Chondrocyte (in vitro differentiated cells): ENCODE data around the gene RNF121. TPM values are rescaled to one million over a fixed set of nuclear protein-coding genes. Genes with fewer than 3 reads are reported as not detected.

Source experiments
- DNase-seq: peaks from one replicate; pipeline ENCODE4 v3.0.0; 2021; ENCODE audit warnings: mixed read lengths, low spot score
- H3K27ac Mint-ChIP-seq: one replicate; pipeline ENCODE4 v1.8.0; 2021; ENCODE audit warnings: mild to moderate bottlenecking, moderate library complexity, mixed read lengths; ENCODE audit not compliant: unreplicated experiment
- H3K27me3 Mint-ChIP-seq: 2 replicates; pipeline ENCODE4 v1.8.0; 2021; ENCODE audit warnings: low read depth, mixed read lengths
- H3K36me3 Mint-ChIP-seq: 2 replicates; pipeline ENCODE4 v1.8.0; 2021; ENCODE audit warnings: low read depth, mixed read lengths
- H3K4me1 Mint-ChIP-seq: 2 replicates; pipeline ENCODE4 v1.8.0; 2021; ENCODE audit warnings: low read depth, mild to moderate bottlenecking, mixed read lengths
- H3K4me3 Mint-ChIP-seq: one replicate; pipeline ENCODE4 v1.8.0; 2021; ENCODE audit warnings: mild to moderate bottlenecking, moderate library complexity, mixed read lengths; ENCODE audit not compliant: unreplicated experiment
- H3K9me3 Mint-ChIP-seq: 2 replicates; pipeline ENCODE4 v1.8.0; 2021; ENCODE audit warnings: low read depth, mixed read lengths
- total RNA-seq: library from RNA; stranded (reverse); gene quantifications from 3 replicates; pipeline ENCODE4 v1.2.1, GENCODE V29; 2021
- TF ChIP-seq, protein P1 (sequence below): fragments of 200-600 bp; sonication (generic); IDR thresholded peaks from 2 replicates; pipeline ENCODE4 v1.5.0; 2021; ENCODE audit warnings: antibody characterized with exemption, mild to moderate bottlenecking, moderate library complexity

RNF121 gene
- total RNA-seq, 1 donor from 2014 or later = 64.2 TPM

DNA sequence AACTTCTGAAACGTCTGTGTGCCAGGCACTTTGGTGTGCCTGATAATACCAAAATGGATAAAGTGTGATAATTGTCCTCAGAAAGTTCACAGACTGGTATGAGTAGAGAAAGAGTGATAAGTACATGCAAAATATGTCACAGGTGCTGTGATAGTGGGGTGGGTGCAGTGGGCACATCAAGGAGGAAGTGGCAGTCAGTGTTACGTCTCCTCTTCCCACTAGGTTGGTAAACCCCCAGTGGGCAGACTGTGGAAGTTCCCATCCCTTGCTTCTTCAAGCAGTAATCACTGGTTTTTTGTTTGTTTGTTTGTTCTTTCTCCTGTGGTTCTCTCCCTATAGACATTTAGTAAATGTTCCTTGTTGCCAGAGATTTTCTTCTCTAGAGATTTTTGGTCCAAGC lies 5.4 kb downstream of the RNF121 start:
- Mint-ChIP-seq H3K27me3 (no peaks in the 10 kb centered on the region), H3K27ac (peak overlapping the region; percentile 52), H3K9me3 (no peaks in the 10 kb centered on the region), H3K4me3 (no peak overlapping the region), H3K36me3 (peaks cover 4% of the 10 kb centered on the region), H3K4me1 (peaks cover 75% of the 10 kb centered on the region)
- TF ChIP-seq, protein P1, sequence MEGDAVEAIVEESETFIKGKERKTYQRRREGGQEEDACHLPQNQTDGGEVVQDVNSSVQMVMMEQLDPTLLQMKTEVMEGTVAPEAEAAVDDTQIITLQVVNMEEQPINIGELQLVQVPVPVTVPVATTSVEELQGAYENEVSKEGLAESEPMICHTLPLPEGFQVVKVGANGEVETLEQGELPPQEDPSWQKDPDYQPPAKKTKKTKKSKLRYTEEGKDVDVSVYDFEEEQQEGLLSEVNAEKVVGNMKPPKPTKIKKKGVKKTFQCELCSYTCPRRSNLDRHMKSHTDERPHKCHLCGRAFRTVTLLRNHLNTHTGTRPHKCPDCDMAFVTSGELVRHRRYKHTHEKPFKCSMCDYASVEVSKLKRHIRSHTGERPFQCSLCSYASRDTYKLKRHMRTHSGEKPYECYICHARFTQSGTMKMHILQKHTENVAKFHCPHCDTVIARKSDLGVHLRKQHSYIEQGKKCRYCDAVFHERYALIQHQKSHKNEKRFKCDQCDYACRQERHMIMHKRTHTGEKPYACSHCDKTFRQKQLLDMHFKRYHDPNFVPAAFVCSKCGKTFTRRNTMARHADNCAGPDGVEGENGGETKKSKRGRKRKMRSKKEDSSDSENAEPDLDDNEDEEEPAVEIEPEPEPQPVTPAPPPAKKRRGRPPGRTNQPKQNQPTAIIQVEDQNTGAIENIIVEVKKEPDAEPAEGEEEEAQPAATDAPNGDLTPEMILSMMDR = peak; percentile 17
- no peak for DNase-seq

DNA sequence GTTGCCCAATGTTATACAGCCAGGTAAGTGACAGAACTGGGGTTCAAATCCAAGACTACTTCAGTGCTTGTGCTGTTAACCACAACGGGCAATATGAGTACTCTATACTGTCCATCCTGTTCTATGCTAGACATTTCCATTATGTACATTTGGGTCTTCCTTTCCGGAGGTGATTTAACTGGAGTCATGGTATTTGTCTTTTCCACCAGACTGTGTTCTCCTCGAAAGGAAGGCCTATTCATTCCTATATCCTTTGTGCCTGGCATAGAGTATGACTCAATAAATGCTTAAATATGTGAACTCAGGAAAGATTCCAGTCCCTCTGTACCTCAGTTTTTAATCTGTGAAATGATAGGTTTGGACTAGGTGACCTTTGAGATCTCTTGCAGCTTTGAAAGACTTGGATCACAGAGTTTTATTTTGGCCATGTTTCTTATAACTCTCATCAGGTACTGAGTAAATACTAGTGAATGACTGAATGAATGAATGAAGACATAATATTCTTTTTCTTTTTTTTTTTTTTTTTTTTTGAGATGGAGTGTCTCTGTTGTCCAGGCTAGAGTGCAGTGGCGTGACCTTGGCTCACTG lies 6.6 kb downstream of the RNF121 start:
- Mint-ChIP-seq H3K36me3 (peaks cover 4% of the 10 kb centered on the region), H3K27me3 (no peaks in the 10 kb centered on the region), H3K4me3 (no peak overlapping the region), H3K27ac (peak overlapping the region; percentile 27), H3K9me3 (no peaks in the 10 kb centered on the region), H3K4me1 (peaks cover 65% of the 10 kb centered on the region)
- no peak for DNase-seq
- TF ChIP-seq, protein P1 = no peak

DNA sequence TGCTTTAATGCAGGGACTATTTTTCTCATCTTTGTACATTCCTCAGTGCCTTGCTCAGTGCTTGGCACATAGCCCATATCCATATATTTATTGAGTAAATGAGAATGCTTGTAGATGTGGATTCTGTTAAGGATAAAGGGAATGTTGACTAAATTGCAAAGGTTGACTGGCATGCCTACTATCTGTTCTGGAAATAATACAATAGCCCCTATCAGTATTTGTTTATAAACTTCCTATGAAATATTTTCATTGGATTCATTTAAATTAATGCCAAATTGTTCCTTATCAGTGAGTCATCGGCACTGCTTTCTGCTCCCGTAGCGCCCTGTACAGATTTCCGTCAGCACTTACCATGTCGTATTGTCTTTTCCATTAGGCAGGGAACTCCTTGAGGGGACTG lies 8.0 kb downstream of the RNF121 start:
- Mint-ChIP-seq H3K4me3 (no peak overlapping the region), H3K9me3 (no peaks in the 10 kb centered on the region), H3K36me3 (peaks cover 4% of the 10 kb centered on the region), H3K4me1 (peaks cover 51% of the 10 kb centered on the region), H3K27me3 (no peaks in the 10 kb centered on the region), H3K27ac (peak overlapping the region; percentile 42)
- TF ChIP-seq, protein P1 = no peak
- DNase-seq = no peak

DNA sequence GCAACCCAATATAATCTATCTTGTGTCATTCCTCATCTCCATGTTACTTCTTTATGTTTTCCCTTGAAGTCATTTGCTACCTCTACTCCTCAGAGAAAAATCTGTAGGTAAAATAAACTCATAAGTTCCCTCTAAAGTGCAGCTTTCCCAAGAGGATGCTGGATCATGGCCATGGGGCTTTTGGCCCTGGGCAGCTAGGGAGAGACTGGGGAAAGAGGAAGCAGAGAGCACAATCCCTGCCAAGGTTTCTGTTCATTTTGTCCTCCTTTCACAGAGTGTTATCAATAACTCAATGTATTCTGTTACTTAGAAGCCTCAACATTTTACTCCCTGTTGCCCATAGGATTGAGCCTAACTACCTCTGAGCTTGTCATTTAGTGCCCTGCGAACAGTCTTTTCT lies 9.0 kb downstream of the RNF121 start:
- Mint-ChIP-seq H3K27ac (peak overlapping the region; percentile 55), H3K4me3 (no peak overlapping the region), H3K9me3 (no peaks in the 10 kb centered on the region), H3K4me1 (peaks cover 48% of the 10 kb centered on the region), H3K36me3 (peaks cover 6% of the 10 kb centered on the region), H3K27me3 (no peaks in the 10 kb centered on the region)
- TF ChIP-seq, protein P1 = no peak
- no peak for DNase-seq

DNA sequence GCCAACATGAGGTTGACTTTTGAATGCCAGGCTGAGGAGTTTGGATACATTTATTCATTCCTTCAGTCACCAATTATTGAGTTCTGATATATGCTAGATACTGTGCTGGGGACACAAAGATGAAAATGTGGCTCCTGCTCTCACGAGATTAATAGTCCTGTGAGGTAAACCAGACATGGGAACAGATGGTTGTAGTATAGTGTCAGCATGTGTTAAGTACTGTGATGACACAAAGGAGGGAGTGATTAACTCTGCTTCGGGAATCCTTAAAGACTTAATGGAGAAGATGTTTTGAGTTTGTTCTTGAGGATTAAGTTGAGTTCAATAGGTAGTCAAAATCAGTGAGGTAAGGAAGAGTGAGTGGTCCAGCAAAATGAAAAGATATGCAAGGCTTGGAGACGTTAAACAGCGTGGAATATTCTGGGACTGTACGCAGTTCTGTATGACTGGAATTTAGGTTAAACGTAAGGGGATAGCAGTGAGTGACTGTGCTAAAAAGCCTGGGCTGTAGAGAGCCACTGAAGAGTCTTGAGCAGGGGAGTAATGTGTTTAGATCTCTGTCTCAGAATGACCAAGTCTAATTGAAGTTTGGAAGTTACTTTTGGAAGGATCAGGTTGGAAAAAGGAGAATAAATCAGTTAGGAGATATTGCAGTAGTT lies 11.8 kb downstream of the RNF121 start:
- Mint-ChIP-seq H3K36me3 (peaks cover 8% of the 10 kb centered on the region), H3K27ac (no peak overlapping the region), H3K4me3 (no peak overlapping the region), H3K9me3 (no peaks in the 10 kb centered on the region), H3K4me1 (peaks cover 56% of the 10 kb centered on the region), H3K27me3 (no peaks in the 10 kb centered on the region)
- no peak for DNase-seq
- TF ChIP-seq, protein P1 = no peak
